ENCODE results near the gene ANKRD49. TPM values are rescaled to one million over a fixed set of nuclear protein-coding genes. Genes with fewer than 3 reads are reported as not detected.
"Not testable (repeated sequence)": the region's sequence is repeated elsewhere in the genome, so short reads cannot be mapped to it uniquely, and the experiment has no call there.

The ANKRD49 gene
- total and polyA plus RNA-seq, 9 donors = 10.0 to 17.1 (median 12.3) TPM

- Histone ChIP-seq H3K36me3 (ENCODE audit: control insufficient read depth, insufficient read depth, low read length) (peaks cover 4% of the 10 kb centered on the region), H3K27ac (ENCODE audit: low read length) (no peak overlapping the region), H3K9me3 (replicated peaks; ENCODE audit: control insufficient read depth, low read depth, low read length) (no peaks in the 10 kb centered on the region), H3K27me3 (ENCODE audit: control insufficient read depth, insufficient read depth, low read length) (peaks cover 2% of the 10 kb centered on the region), H3K4me1 (ENCODE audit: control insufficient read depth, insufficient read depth, low read length) (no peaks in the 10 kb centered on the region), H3K4me3 (ENCODE audit: low read length) (no peak overlapping the region)
- peak; percentile 54 for DNase-seq
- WGBS (ENCODE audit: insufficient coverage) = no CpG with 5 or more reads among the region's 3 CpGs
These were observed 11.0 kb downstream of the ANKRD49 start for GRCh38 chr11:94504689-94505293.

DNA sequence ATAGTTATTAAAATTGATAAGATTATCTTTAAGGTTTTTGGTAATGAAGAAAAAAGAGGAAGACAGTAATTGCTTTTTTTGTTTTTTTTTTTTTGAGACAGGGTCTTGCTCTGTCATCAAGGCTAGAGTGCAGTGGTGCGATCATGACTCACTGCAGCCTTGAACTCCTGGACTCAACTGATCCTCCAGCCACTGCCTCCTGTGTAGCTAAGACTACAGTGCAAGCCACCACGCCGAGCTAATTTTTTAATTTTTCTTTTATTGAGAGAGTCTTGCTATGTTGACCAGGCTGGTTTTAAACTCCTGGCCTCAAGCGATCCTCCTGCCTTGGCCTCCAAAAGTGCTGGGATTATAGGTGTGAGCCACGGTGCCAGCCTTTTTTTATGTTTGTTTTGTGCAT lies 12.7 kb downstream of the ANKRD49 start:
- not testable (repeated sequence) for H3K27ac ChIP-seq (ENCODE audit: low read length); H3K4me1 ChIP-seq (ENCODE audit: control insufficient read depth, insufficient read depth, low read length); H3K4me3 ChIP-seq (ENCODE audit: low read length); H3K9me3 ChIP-seq (replicated peaks; ENCODE audit: control insufficient read depth, low read depth, low read length); H3K36me3 ChIP-seq (ENCODE audit: control insufficient read depth, insufficient read depth, low read length); H3K27me3 ChIP-seq (ENCODE audit: control insufficient read depth, insufficient read depth, low read length); DNase-seq
- WGBS (ENCODE audit: insufficient coverage) = no CpG with 5 or more reads among the region's 5 CpGs

DNA sequence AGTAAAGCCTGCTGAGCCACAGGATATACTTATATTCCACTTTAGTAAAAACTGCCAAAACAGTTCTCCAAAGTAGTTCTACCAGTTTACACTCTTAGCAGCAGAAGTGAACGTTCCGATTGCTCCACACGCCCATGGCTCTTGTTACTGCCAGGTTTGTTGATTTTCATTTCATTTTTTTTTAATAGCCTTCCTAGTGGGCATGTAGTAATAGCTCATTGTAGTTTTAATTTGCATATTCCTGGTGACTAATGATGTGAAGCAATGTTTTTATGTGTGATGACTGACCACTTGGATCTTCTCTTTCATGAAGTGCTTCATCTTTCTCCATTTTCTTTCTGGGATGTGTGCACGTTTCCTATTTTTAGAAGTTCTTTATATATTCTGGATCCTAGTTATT lies 13.7 kb downstream of the ANKRD49 start:
- no peak for DNase-seq
- H3K36me3 ChIP-seq (ENCODE audit: control insufficient read depth, insufficient read depth, low read length) = no peaks in the 10 kb centered on the region
- no CpG with 5 or more reads among the region's 4 CpGs for WGBS (ENCODE audit: insufficient coverage)

DNA sequence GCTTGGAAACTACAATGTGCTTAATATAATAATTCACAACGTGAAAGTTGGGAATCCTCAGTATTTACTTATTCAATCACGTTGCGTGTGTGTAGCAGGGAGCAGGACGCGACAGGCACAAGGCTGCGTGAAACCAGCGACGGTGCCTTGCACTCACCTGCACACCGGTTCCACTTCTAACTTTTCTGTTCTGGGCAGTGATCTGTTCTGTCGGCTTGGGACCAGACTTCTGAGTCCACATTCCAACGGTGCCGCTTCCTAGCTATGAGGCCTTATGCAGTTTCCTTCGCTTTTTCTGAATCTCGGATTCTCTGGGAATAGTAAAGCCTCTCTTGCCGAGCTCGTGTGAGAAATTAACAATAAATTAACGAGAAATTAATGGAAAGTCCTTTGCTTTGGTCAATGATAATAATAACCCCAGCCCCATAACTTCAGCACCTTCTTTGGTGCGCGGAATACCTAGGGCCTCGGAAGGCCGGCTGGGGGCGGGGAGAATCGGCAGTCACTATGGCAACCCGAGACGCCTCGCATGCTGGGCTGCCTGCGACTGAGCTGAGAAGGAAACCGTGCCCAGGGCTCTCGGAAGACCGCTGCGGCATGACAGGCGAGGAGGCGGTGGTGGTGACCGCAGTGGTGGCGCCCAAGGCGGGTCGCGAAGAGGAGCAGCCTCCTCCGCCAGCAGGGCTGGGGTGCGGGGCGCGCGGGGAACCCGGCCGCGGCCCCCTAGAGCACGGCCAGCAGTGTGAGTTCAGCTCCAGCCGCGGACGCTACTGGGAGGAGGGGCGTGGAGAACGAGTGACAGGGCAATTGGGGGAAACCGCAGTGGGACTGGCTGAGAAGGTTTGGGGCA lies 18.4 kb downstream of the ANKRD49 start, which contains the start of gene C11orf97:
TSS of gene C11orf97 (plus strand) at position 530 of the 850 bp plus-strand sequence. CDS start at position 598, 68 bp downstream.
- no peaks in the 10 kb centered on the region for H3K9me3 ChIP-seq (replicated peaks; ENCODE audit: control insufficient read depth, low read depth, low read length)
- H3K4me1 ChIP-seq (ENCODE audit: control insufficient read depth, insufficient read depth, low read length) = peaks cover 8% of the 10 kb centered on the region
- H3K36me3 ChIP-seq (ENCODE audit: control insufficient read depth, insufficient read depth, low read length) = no peaks in the 10 kb centered on the region
- H3K27me3 ChIP-seq (ENCODE audit: control insufficient read depth, insufficient read depth, low read length) = peaks cover 8% of the 10 kb centered on the region
- H3K4me3 ChIP-seq (ENCODE audit: low read length) = peak within 1 kb of the TSS; percentile 35
- 11% methylated on average over 46 of the region's 53 CpGs for WGBS (ENCODE audit: insufficient coverage)
- no peak within 1 kb of the TSS for H3K27ac ChIP-seq (ENCODE audit: low read length)
- peak; percentile 61 for DNase-seq

More for the DNA sequence above, 13.7 kb downstream of the ANKRD49 start:
- Histone ChIP-seq H3K4me3 (ENCODE audit: low read length) (no peak overlapping the region), H3K27ac (ENCODE audit: low read length) (no peak overlapping the region), H3K9me3 (replicated peaks; ENCODE audit: control insufficient read depth, low read depth, low read length) (no peaks in the 10 kb centered on the region), H3K27me3 (ENCODE audit: control insufficient read depth, insufficient read depth, low read length) (peaks cover 9% of the 10 kb centered on the region), H3K4me1 (ENCODE audit: control insufficient read depth, insufficient read depth, low read length) (peaks cover 5% of the 10 kb centered on the region)

DNA sequence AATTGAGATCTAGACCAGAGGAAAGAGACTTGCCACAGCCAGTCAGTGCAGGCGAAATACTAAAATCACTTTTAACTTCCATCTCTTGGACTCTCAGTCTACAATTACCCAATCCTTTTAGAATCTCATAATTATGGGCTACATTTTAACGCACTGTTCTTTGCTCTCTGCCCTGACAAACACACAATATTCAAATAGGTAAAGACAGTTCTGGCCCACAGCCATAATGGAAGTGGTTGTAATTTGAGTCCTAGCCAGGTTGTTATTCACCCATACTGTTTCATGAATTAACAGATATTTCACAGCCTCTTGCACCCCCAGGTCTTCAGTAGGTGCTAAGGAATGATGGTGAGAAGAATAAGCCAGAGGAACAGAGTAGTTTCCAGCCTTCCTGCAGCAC lies 19.3 kb downstream of the ANKRD49 start:
- Histone ChIP-seq H3K27ac (ENCODE audit: low read length) (no peak overlapping the region), H3K27me3 (ENCODE audit: control insufficient read depth, insufficient read depth, low read length) (peaks cover 8% of the 10 kb centered on the region), H3K4me3 (ENCODE audit: low read length) (no peak overlapping the region), H3K9me3 (replicated peaks; ENCODE audit: control insufficient read depth, low read depth, low read length) (no peaks in the 10 kb centered on the region), H3K36me3 (ENCODE audit: control insufficient read depth, insufficient read depth, low read length) (no peaks in the 10 kb centered on the region), H3K4me1 (ENCODE audit: control insufficient read depth, insufficient read depth, low read length) (peaks cover 8% of the 10 kb centered on the region)
- no peak for DNase-seq
- no CpG with 5 or more reads among the region's 2 CpGs for WGBS (ENCODE audit: insufficient coverage)

DNA sequence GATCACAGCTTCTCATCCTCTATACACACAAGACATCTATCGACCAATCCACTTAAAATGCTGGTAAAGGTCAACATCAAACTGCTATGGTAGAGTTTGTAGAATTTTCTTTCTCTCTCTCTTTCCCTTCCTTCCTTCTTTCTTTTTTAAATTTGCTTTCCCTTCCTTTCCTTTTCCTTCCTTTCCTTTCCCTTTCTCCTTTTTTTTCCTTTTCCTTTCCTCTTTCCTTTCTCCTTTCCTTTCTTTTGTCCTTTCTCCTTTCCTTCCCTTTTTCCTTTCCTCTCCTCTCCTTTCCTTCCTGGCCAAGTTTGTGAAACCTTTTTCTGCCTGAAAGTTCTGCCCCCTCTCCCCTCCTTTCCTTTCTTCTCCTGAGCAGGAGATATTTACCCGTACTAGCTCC lies 21.6 kb downstream of the ANKRD49 start:
- Histone ChIP-seq H3K4me3 (ENCODE audit: low read length) (no peak overlapping the region), H3K9me3 (replicated peaks; ENCODE audit: control insufficient read depth, low read depth, low read length) (no peaks in the 10 kb centered on the region), H3K4me1 (ENCODE audit: control insufficient read depth, insufficient read depth, low read length) (peaks cover 8% of the 10 kb centered on the region), H3K27me3 (ENCODE audit: control insufficient read depth, insufficient read depth, low read length) (peaks cover 8% of the 10 kb centered on the region), H3K27ac (ENCODE audit: low read length) (no peak overlapping the region), H3K36me3 (ENCODE audit: control insufficient read depth, insufficient read depth, low read length) (no peaks in the 10 kb centered on the region)
- 50% methylated on average over 1 of the region's 2 CpGs for WGBS (ENCODE audit: insufficient coverage)
- no peak for DNase-seq

GRCh38 chr11:94516725-94517124 lies 22.9 kb downstream of the ANKRD49 start:
- Histone ChIP-seq H3K4me3 (ENCODE audit: low read length) (no peak overlapping the region), H3K4me1 (ENCODE audit: control insufficient read depth, insufficient read depth, low read length) (peaks cover 8% of the 10 kb centered on the region), H3K9me3 (replicated peaks; ENCODE audit: control insufficient read depth, low read depth, low read length) (no peaks in the 10 kb centered on the region), H3K36me3 (ENCODE audit: control insufficient read depth, insufficient read depth, low read length) (no peaks in the 10 kb centered on the region), H3K27ac (ENCODE audit: low read length) (no peak overlapping the region), H3K27me3 (ENCODE audit: control insufficient read depth, insufficient read depth, low read length) (peaks cover 8% of the 10 kb centered on the region)
- DNase-seq = no peak
- WGBS (ENCODE audit: insufficient coverage) = 44% methylated on average over 1 of the region's 1 CpG

GRCh38 chr11:94518300-94518699 lies 24.5 kb downstream of the ANKRD49 start:
- no peaks in the 10 kb centered on the region for H3K9me3 ChIP-seq (replicated peaks; ENCODE audit: control insufficient read depth, low read depth, low read length)
- H3K27me3 ChIP-seq (ENCODE audit: control insufficient read depth, insufficient read depth, low read length) = no peaks in the 10 kb centered on the region

GRCh38 chr11:94519478-94520084 lies 25.8 kb downstream of the ANKRD49 start:
- WGBS (ENCODE audit: insufficient coverage) = no CpG with 5 or more reads among the region's 5 CpGs
- Histone ChIP-seq H3K4me1 (ENCODE audit: control insufficient read depth, insufficient read depth, low read length) (no peaks in the 10 kb centered on the region), H3K36me3 (ENCODE audit: control insufficient read depth, insufficient read depth, low read length) (no peaks in the 10 kb centered on the region), H3K4me3 (ENCODE audit: low read length) (no peak overlapping the region), H3K27ac (ENCODE audit: low read length) (no peak overlapping the region), H3K27me3 (ENCODE audit: control insufficient read depth, insufficient read depth, low read length) (no peaks in the 10 kb centered on the region), H3K9me3 (replicated peaks; ENCODE audit: control insufficient read depth, low read depth, low read length) (no peaks in the 10 kb centered on the region)
- DNase-seq = peak; percentile 65

More at GRCh38 chr11:94518300-94518699, 24.5 kb downstream of the ANKRD49 start:
- Histone ChIP-seq H3K27ac (ENCODE audit: low read length) (no peak overlapping the region), H3K4me1 (ENCODE audit: control insufficient read depth, insufficient read depth, low read length) (no peaks in the 10 kb centered on the region), H3K36me3 (ENCODE audit: control insufficient read depth, insufficient read depth, low read length) (no peaks in the 10 kb centered on the region), H3K4me3 (ENCODE audit: low read length) (no peak overlapping the region)
- DNase-seq = no peak
- no CpG with 5 or more reads among the region's 4 CpGs for WGBS (ENCODE audit: insufficient coverage)

DNA sequence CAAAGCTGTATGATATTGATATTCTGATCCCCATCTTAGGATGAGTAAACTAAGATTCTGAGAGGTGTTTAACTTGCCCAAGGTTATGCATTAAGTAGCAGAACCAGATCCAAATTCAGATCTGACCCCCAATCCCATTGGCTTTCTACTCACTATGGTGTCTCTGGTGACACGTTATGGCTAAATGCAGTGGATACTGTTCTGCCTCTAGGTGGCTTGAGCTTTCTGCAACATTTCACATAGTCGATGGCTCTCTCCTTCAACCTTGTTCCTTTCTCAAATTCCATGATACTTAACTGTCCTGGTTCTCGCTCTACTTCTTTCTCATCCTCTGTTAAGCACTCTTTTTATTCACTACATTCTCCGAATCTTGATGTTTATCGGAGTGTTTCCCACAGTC lies 27.9 kb downstream of the ANKRD49 start:
- Histone ChIP-seq H3K36me3 (ENCODE audit: control insufficient read depth, insufficient read depth, low read length) (no peaks in the 10 kb centered on the region), H3K27me3 (ENCODE audit: control insufficient read depth, insufficient read depth, low read length) (no peaks in the 10 kb centered on the region), H3K4me1 (ENCODE audit: control insufficient read depth, insufficient read depth, low read length) (peaks cover 4% of the 10 kb centered on the region), H3K4me3 (ENCODE audit: low read length) (no peak overlapping the region), H3K27ac (ENCODE audit: low read length) (no peak overlapping the region), H3K9me3 (replicated peaks; ENCODE audit: control insufficient read depth, low read depth, low read length) (no peaks in the 10 kb centered on the region)
- no peak for DNase-seq
- 68% methylated on average over 5 of the region's 5 CpGs for WGBS (ENCODE audit: insufficient coverage)

All from muscle of leg (tissue), 11 donors.